Measurements from ENCODE around the gene OR2F1.

DNA sequence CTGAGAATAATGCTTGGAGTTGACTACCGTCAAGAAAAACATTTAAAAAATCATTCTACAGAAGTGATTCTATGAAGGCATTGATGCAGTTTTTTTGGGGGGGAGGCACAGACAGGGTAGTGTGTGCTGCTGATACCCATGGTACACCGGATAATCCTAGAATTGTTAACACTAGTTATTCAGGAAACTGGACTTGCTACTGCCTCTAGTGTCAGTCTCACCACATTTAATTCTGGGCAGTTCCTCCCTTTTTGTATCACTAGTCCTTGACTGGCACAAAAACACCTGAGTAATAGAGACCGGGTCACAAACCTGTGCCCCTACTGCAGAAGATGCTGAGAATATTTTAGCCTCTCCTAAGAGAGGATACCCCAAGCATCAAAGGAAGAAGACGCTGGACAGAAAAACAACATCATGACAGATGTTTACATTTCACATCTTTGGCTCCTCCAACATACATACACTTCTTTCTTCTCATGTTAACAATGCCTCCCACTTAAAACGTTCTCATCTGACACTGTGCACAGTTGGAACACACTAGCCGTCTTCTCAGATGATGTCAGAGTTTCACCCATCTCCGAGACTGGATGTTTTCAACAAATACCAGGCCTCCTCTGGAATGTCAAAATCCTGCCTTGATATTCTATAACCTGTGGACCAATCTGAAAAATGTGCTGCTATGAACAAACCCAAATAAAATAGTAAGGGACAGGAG, 39.5 kb upstream of the OR2F1 start:
- TF ChIP-seq POLR2AphosphoS5 (IDR thresholded peaks at IDR 0.05; ENCODE audit: low read depth, low read length), result no peak
- TF ChIP-seq TAF1 (IDR thresholded peaks at IDR 0.05; ENCODE audit: borderline replicate concordance, insufficient read depth, low read length), result no peak
